ENCODE results near the gene ACTN1. TPM values are rescaled to one million over a fixed set of nuclear protein-coding genes. Genes with fewer than 3 reads are reported as not detected.

The ACTN1 gene
- total and polyA plus RNA-seq, 2 of the 8 experiments (the other 6 are each of a cell fraction or from before 2014, with no cell fraction given): 236 to 262 TPM

DNA sequence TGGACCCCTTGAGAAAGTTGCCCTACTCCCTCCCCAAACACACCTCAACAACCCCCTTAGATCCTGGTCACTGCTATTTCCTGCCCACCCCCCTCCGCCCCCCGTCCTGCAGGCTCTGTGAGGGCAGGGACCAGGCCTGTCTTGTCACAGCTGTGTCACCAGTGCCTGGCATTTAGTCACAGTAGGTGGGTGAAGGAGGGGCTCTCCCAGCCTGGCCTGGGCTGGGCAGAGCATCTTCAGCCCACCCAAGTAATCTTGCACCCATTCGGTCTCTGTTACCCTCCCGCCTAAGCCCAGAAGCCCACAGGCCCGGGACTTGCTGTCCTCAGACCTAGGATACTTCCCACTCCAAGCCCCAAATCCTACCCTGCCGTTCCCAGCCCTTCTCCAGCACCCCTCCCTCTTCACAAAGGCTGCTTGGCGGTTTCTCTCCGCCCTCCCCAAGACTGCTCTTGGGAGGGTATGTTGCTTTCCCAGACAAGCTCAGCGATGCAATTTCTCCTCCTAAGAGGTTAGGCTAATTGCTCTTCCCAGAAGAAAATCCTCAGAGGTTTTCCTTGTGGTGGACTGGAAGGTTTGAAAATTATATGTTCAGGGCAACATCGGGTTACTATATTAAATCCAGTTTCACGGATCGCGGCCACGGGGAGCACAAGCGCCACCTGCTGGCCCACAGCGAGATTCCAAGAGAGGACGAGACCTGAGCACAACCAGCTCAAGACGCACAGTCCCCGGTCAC is 135.5 kb downstream of the ACTN1 start (continued):
- 0 out of 2 replicates have a peak, but pooled peaks have one; percentile 34 for TF ChIP-seq TAF1 (IDR thresholded peaks at IDR 0.05; ENCODE audit: low read depth, low read length)
- TF ChIP-seq JUND (IDR thresholded peaks at IDR 0.05; ENCODE audit: low read length): peak; percentile 59; the same call in 1 of the 2 replicates
- TF ChIP-seq RBBP5 (IDR thresholded peaks at IDR 0.05; ENCODE audit: borderline replicate concordance, low read depth, low read length): no peak
- 0 out of 2 replicates have a peak, but pooled peaks have one; percentile 2 for TF ChIP-seq CEBPB (IDR thresholded peaks at IDR 0.05; ENCODE audit: low read depth, low read length)
- TF ChIP-seq BACH1 (IDR thresholded peaks at IDR 0.05; ENCODE audit: low read length): no peak
- peak; percentile 88 for TF ChIP-seq TEAD4 (IDR thresholded peaks at IDR 0.05; ENCODE audit: low read depth, low read length)
- TF ChIP-seq EZH2 (IDR thresholded peaks at IDR 0.05; ENCODE audit: low read depth, low read length, severe bottlenecking): no peak
- TF ChIP-seq FOSL1 (IDR thresholded peaks at IDR 0.05; ENCODE audit: insufficient read depth, low read depth, low read length): no peak
- no peak for TF ChIP-seq BRCA1 (IDR thresholded peaks at IDR 0.05; ENCODE audit: low read depth, low read length)
- TF ChIP-seq TCF12 (IDR thresholded peaks at IDR 0.05; ENCODE audit: low read depth, low read length): no peak
- TF ChIP-seq HDAC2 (IDR thresholded peaks at IDR 0.05; ENCODE audit: borderline replicate concordance in 1 of 2, low read depth in 2 of 2, low read length in 2 of 2): no peak
- TF ChIP-seq, protein P1, sequence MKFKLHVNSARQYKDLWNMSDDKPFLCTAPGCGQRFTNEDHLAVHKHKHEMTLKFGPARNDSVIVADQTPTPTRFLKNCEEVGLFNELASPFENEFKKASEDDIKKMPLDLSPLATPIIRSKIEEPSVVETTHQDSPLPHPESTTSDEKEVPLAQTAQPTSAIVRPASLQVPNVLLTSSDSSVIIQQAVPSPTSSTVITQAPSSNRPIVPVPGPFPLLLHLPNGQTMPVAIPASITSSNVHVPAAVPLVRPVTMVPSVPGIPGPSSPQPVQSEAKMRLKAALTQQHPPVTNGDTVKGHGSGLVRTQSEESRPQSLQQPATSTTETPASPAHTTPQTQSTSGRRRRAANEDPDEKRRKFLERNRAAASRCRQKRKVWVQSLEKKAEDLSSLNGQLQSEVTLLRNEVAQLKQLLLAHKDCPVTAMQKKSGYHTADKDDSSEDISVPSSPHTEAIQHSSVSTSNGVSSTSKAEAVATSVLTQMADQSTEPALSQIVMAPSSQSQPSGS (IDR thresholded peaks at IDR 0.05; ENCODE audit: low read length): 0 out of 2 replicates have a peak, but pooled peaks have one; percentile 49
- no peak for TF ChIP-seq RXRA (IDR thresholded peaks at IDR 0.05; ENCODE audit: insufficient read depth, low read depth, low read length)
- TF ChIP-seq, protein P2, sequence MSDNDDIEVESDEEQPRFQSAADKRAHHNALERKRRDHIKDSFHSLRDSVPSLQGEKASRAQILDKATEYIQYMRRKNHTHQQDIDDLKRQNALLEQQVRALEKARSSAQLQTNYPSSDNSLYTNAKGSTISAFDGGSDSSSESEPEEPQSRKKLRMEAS (IDR thresholded peaks at IDR 0.05): peak; percentile 29; the same call in 1 of the 2 replicates
- TF ChIP-seq CREB1 (IDR thresholded peaks at IDR 0.05): 0 out of 2 replicates have a peak, but pooled peaks have one; percentile 15
- TF ChIP-seq SRF (IDR thresholded peaks at IDR 0.05; ENCODE audit: low read depth, low read length): no peak
- 0 out of 2 replicates have a peak, but pooled peaks have one; percentile 18 for TF ChIP-seq POLR2AphosphoS5 (IDR thresholded peaks at IDR 0.05; ENCODE audit: low read depth, low read length)
- 0 out of 4 replicates have a peak, but pooled peaks of 1 of the 2 experiments have one; percentile 50 for TF ChIP-seq SIN3A (conservative IDR thresholded peaks at IDR 0.05 in 1 of 2, IDR thresholded peaks at IDR 0.05 in 1 of 2; ENCODE audit: low read depth in 1 of 2, low read length in 2 of 2)
- no peak for TF ChIP-seq TAF7 (optimal IDR thresholded peaks at IDR 0.05; ENCODE audit: borderline replicate concordance, low read depth, low read length)
- no peak for TF ChIP-seq CHD2 (IDR thresholded peaks at IDR 0.05; ENCODE audit: low read length)
- peak; percentile 54 for TF ChIP-seq KDM4A (IDR thresholded peaks at IDR 0.05; ENCODE audit: low read depth, low read length, severe bottlenecking)
- TF ChIP-seq YY1 (IDR thresholded peaks at IDR 0.05; ENCODE audit: low read depth, low read length): peak; percentile 44; the same call in 1 of the 2 replicates
- no peak for TF ChIP-seq CHD1 (IDR thresholded peaks at IDR 0.05; ENCODE audit: low read depth, low read length)

Measured in H1 (cell line).